Transverse colon (tissue), 4 donors: Measurements from ENCODE around the gene FEV.
A peak's percentile ranks its signal among the peaks of the same experiment; 100 is the strongest.

Source experiments
- CTCF ChIP-seq, 5 experiments: fragments of 200-600 bp in 3 of 5; fragments of 450-650 bp in 2 of 5; sonication (generic) in 3 of 5; IDR thresholded peaks; 1 replicate in 2 of 5; 2 replicates in 3 of 5; pipeline ENCODE4 v1.5.1; 2016 to 2017; ENCODE audit warnings: antibody characterized with exemption in 5 of 5, inconsistent platforms in 3 of 5, mild to moderate bottlenecking in 2 of 5, moderate library complexity in 1 of 5
- EP300 ChIP-seq: sonication (generic); formaldehyde crosslinking; IDR thresholded peaks from one replicate; pipeline ENCODE4 v1.6.1; 2017; ENCODE audit warnings: antibody characterized with exemption, low read depth
- POLR2A ChIP-seq: fragments of 450-650 bp; IDR thresholded peaks from one replicate; pipeline ENCODE4 v1.6.1; 2016; ENCODE audit warnings: antibody characterized with exemption, mild to moderate bottlenecking, moderate library complexity
- POLR2AphosphoS5 ChIP-seq, 3 donors: sonication (generic); formaldehyde crosslinking; IDR thresholded peaks; one replicate each; pipeline ENCODE4 v1.6.1; 2016; ENCODE audit warnings: antibody characterized with exemption in 3 of 3

- no peak for TF ChIP-seq CTCF (IDR thresholded peaks at IDR 0.05)
- peak in 1 of 3 donors; percentile 49 for TF ChIP-seq POLR2AphosphoS5 (IDR thresholded peaks at IDR 0.05)
- TF ChIP-seq POLR2A = no peak
- peak; percentile 30 for TF ChIP-seq EP300
Observed at GRCh38 chr2:218975060-218975777, 9.8 kb downstream of the FEV start.
